Ascending aorta (tissue), 2 donors: ENCODE results near the gene C1QTNF5. TPM values are rescaled to one million over a fixed set of nuclear protein-coding genes. Genes with fewer than 3 reads are reported as not detected.

Source experiments
- DNase-seq, 2 donors: peaks; one replicate each; pipeline ENCODE4 v3.0.0-alpha.2; 2019; ENCODE audit warnings: low spot score in 2 of 2
- H3K27ac ChIP-seq, 2 donors: fragments of 200-600 bp; sonication (generic); one replicate each; pipeline ENCODE4 v1.5.1; 2016 to 2017; ENCODE audit warnings: mild to moderate bottlenecking in 1 of 2
- H3K27me3 ChIP-seq: fragments of 200-600 bp; sonication (generic); one replicate; pipeline ENCODE4 v1.5.1; 2017
- H3K36me3 ChIP-seq, 2 donors: fragments of 200-600 bp; sonication (generic); one replicate each; pipeline ENCODE4 v1.5.1; 2016
- H3K4me1 ChIP-seq, 2 donors: fragments of 200-600 bp; sonication (generic); one replicate each; pipeline ENCODE4 v1.5.1; 2016 to 2017; ENCODE audit warnings: mild to moderate bottlenecking in 1 of 2
- H3K4me3 ChIP-seq, 2 donors: fragments of 200-600 bp; sonication (generic); one replicate each; pipeline ENCODE4 v1.5.1; 2016 to 2017; ENCODE audit warnings: mild to moderate bottlenecking in 1 of 2
- H3K9me3 ChIP-seq, 2 donors: fragments of 200-600 bp; sonication (generic); one replicate each; pipeline ENCODE4 v1.5.1; 2016
- intact Hi-C: fragments of 100-400 bp; cut with DNase I; formaldehyde crosslinking; loops from one replicate; pipeline ENCODE4 v1.15.1; 2023
- total RNA-seq: library from RNA; depleted of rRNA; stranded (reverse); fragments of >200 nt; gene quantifications from one replicate; pipeline ENCODE4 v1.1.0, GENCODE V29; 2016
- TF ChIP-seq, protein P1 (sequence below), 3 experiments: fragments of 200-600 bp in 2 of 3; fragments of 450-650 bp in 1 of 3; sonication (generic) in 2 of 3; IDR thresholded peaks; one replicate each; pipeline ENCODE4 v1.5.1; 2016 to 2019; ENCODE audit warnings: antibody characterized with exemption in 3 of 3, mild to moderate bottlenecking in 1 of 3, moderate library complexity in 1 of 3

C1QTNF5 gene
- total RNA-seq, 1 donor from 2014 or later, result 95.8 TPM

DNA sequence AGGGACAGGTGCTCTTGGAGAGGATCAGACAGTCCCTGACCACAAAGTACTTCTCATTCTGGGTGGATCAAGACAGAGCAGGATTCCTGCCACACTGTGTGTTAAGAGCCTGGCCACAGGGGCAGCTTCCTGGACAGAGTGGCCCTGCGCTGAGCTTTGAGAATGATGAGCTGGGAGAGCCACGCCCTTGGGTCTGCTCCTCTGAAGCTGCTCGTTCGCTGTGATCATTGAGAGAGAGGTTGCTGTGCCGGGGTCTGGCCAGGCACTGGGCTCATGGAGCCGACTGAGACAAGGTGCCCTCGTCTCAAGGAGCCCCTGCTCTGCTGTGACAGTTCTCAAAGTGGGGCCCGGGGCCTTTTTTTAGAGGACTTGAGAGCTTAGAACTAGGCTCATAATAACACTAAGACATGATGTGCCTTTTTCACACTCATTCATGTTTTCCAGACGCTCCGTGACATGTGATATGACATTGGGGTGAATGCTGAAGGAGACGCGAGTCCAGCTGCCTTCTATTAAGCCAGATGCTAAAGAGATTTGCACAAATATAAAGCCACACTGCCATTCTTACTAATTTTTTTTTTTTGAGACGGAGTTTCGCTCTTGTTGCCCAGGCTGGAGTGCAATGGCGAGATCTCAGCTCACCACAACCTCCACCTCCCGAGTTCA is 7.4 kb upstream of the C1QTNF5 start:
- H3K9me3 ChIP-seq, result no peaks in the 10 kb centered on the region
- TF ChIP-seq, protein P1, sequence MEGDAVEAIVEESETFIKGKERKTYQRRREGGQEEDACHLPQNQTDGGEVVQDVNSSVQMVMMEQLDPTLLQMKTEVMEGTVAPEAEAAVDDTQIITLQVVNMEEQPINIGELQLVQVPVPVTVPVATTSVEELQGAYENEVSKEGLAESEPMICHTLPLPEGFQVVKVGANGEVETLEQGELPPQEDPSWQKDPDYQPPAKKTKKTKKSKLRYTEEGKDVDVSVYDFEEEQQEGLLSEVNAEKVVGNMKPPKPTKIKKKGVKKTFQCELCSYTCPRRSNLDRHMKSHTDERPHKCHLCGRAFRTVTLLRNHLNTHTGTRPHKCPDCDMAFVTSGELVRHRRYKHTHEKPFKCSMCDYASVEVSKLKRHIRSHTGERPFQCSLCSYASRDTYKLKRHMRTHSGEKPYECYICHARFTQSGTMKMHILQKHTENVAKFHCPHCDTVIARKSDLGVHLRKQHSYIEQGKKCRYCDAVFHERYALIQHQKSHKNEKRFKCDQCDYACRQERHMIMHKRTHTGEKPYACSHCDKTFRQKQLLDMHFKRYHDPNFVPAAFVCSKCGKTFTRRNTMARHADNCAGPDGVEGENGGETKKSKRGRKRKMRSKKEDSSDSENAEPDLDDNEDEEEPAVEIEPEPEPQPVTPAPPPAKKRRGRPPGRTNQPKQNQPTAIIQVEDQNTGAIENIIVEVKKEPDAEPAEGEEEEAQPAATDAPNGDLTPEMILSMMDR (IDR thresholded peaks at IDR 0.05), result no peak
- H3K36me3 ChIP-seq, result no peaks in the 10 kb centered on the region
- H3K4me3 ChIP-seq, result no peak overlapping the region
- no peak overlapping the region for H3K27ac ChIP-seq
- intact Hi-C loops, result no loop called here
- no peak for DNase-seq
- no peaks in the 10 kb centered on the region for H3K4me1 ChIP-seq
- no peaks in the 10 kb centered on the region for H3K27me3 ChIP-seq

DNA sequence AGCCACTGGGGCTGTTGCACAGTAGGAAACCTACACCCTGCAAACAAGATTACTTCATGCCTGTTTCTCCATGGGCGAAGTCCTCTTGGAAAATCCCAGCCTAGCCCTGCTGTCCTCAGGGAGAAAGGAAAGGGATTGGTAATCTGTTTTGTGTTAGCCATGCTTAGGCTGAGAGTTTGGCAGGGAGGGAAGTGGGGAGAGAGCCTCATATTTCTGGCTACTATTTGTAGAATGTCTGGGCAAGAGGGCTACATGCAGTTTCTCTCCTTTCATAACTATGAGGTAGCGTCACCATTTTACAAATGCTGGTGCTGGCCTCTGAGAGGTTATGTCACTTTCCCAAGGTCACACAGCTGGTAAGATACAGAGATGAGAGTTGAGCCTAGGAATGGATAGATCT is 6.6 kb upstream of the C1QTNF5 start:
- no peak for DNase-seq
- H3K27ac ChIP-seq, result no peak overlapping the region
- intact Hi-C loops, result no loop called here

DNA sequence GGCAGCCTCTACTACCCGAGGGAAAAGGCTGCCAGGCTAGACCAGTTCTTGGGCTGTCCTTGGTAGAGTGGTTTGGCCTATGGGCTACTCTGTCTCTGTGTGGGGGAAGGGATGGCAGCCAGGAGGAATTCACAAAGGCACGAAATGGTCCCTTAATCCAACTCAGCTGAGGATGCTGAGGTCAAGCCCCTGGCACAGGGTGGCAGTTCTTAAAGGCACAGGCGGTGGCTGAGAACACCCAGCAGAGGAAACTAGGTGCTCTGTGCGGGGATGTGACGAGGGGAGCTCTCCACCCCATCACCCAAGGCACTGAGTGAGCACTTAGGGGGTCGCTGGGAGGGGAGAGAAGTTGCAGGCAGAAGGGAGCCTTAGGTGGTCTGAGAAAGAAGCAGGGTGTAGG is 5.9 kb upstream of the C1QTNF5 start, which contains the start of gene MFRP:
MFRP (minus strand) TSS at position 101 of the 400 bp plus-strand sequence. CDS start 192 bp downstream, outside the sequence.
- TF ChIP-seq, protein P1 (IDR thresholded peaks at IDR 0.05), result no peak
- peak within 1 kb of the TSS in 1 of 2 donors; percentile 15 for H3K27ac ChIP-seq
- intact Hi-C loops, result no loop called here

More for the DNA sequence above, 6.6 kb upstream of the C1QTNF5 start:
- H3K36me3 ChIP-seq, result no peaks in the 10 kb centered on the region
- no peak overlapping the region for H3K4me3 ChIP-seq
- no peaks in the 10 kb centered on the region for H3K4me1 ChIP-seq
- H3K9me3 ChIP-seq, result no peaks in the 10 kb centered on the region
- H3K27me3 ChIP-seq, result no peaks in the 10 kb centered on the region
- TF ChIP-seq, protein P1 (IDR thresholded peaks at IDR 0.05), result no peak

DNA sequence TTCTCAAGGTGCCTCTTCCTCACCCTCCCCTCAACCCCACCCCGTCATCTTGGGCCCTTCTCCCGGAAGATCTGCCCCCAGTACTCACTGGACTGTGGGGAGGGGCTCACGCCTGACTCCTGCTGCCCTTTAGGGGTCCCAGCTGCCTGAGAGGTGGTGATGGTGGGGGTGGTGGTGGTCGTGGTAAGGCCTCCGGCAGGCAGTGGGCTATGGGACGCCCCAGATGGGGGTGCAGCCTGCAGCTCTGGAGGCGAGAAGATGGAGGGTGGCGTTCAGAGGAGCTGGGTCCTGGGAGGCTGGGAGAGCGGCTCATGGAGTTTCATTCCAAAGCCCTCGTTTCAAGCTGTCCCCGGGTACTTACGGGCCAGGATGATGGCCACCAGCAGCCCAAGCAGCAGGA is 5.0 kb upstream of the C1QTNF5 start:
- no peaks in the 10 kb centered on the region for H3K36me3 ChIP-seq
- intact Hi-C loops, result no loop called here
- DNase-seq, result no peak
- H3K4me3 ChIP-seq, result no peak overlapping the region
- peaks cover 3 to 6% of the 10 kb centered on the region in 2 donors for H3K4me1 ChIP-seq
- H3K27me3 ChIP-seq, result no peaks in the 10 kb centered on the region
- no peak overlapping the region for H3K27ac ChIP-seq
- TF ChIP-seq, protein P1 (IDR thresholded peaks at IDR 0.05), result no peak
- no peaks in the 10 kb centered on the region for H3K9me3 ChIP-seq

More for the DNA sequence above, 5.9 kb upstream of the C1QTNF5 start, which contains the start of gene MFRP:
- Histone ChIP-seq H3K4me3 (no peak within 1 kb of the TSS), H3K4me1 (no peaks in the 10 kb centered on the region), H3K36me3 (no peaks in the 10 kb centered on the region), H3K27me3 (no peaks in the 10 kb centered on the region), H3K9me3 (no peaks in the 10 kb centered on the region)
- no peak for DNase-seq

DNA sequence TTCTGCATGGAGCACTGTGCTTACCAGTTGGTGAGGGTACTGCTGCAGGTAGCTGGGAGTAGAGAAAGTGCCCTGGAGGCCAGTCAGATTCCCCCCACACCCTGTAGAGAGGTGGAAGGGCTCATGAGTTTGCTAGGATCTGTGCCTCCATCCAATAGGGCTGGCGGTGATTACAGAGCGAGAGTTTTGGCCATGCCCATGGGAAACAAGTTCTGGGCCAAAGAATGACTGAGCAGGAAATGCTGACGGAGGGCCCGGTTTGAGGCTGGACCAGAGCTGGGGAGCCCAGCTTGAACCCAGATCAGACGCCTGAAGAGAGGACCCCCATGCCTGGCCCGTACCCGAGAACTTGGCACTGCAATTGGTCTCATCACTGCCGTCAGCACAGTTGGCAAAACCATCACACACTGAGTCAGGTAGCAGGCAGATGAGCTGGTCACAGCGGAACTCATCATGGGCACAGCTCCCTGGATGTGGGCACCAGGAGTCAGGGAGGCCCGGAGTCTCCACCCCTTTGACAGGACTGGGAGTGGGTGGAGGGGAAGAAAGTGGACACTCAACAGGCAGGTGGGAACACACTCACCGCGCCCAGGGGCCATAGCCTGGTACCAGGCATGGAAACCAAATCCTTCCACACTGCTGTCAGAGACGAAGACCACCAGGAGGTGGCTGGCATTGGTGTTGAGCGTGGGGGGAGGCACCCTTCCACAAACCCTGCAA is 3.8 kb upstream of the C1QTNF5 start:
- Histone ChIP-seq H3K27me3 (no peaks in the 10 kb centered on the region), H3K27ac (no peak overlapping the region), H3K9me3 (no peaks in the 10 kb centered on the region), H3K36me3 (no peaks in the 10 kb centered on the region), H3K4me1 (peaks cover 3 to 10% of the 10 kb centered on the region in 2 donors), H3K4me3 (no peak overlapping the region)
- no peak for DNase-seq
- intact Hi-C loops, result loop anchor here (5.0 kb wide), 1 partner anchor 38 kb away; the partner anchor contains the start of gene USP2
- TF ChIP-seq, protein P1 (IDR thresholded peaks at IDR 0.05), result no peak
